GM12878 (cell line): ENCODE measurements around the gene ANK3. TPM values are rescaled to one million over a fixed set of nuclear protein-coding genes. Genes with fewer than 3 reads are reported as not detected.

Experiments
- ASH2L ChIP-seq: fragments of 300-600, 200-600 bp; sonication (generic); IDR thresholded peaks from 2 replicates; pipeline ENCODE4 v1.6.1; 2017; ENCODE audit warnings: low read depth, mild to moderate bottlenecking, borderline replicate concordance
- BCL3 ChIP-seq: IDR thresholded peaks from 2 replicates; pipeline ENCODE4 v1.6.1; 2011; ENCODE audit warnings: borderline replicate concordance, low read depth, mild to moderate bottlenecking, moderate library complexity, low read length; ENCODE audit not compliant: insufficient read depth, poor library complexity, severe bottlenecking
- BRCA1 ChIP-seq: IDR thresholded peaks from 2 replicates; pipeline ENCODE4 v1.6.1; 2011; ENCODE audit warnings: low read depth, low read length, improper control_type of control experiment
- CBX5 ChIP-seq: sonication (generic); IDR thresholded peaks from 2 replicates; pipeline ENCODE4 v1.6.1; 2016; ENCODE audit warnings: low read depth, moderate library complexity, mild to moderate bottlenecking, inconsistent platforms
- CHD1 ChIP-seq: IDR thresholded peaks from 2 replicates; pipeline ENCODE4 v1.6.1; 2012; ENCODE audit warnings: low read depth, low read length, improper control_type of control experiment
- CTCF ChIP-seq, 3 experiments: IDR thresholded peaks in 2 of 3; conservative IDR thresholded peaks in 1 of 3; 2 replicates each; pipeline ENCODE4 v1.5.1; 2011; ENCODE audit warnings: low read depth in 3 of 3, low read length in 3 of 3, mild to moderate bottlenecking in 3 of 3, control low read depth in 2 of 3, moderate library complexity in 2 of 3, inconsistent platforms in 1 of 3, mixed read lengths in 1 of 3; ENCODE audit not compliant: control insufficient read depth in 2 of 3, insufficient read depth in 1 of 3; ENCODE audit errors: extremely low read depth in 1 of 3
- EZH2 ChIP-seq: IDR thresholded peaks from 2 replicates; pipeline ENCODE4 v1.6.1; 2012; ENCODE audit warnings: low read depth, mild to moderate bottlenecking, control low read depth, inconsistent platforms, low read length, borderline replicate concordance; ENCODE audit not compliant: control insufficient read depth
- GABPA ChIP-seq: IDR thresholded peaks from 2 replicates; pipeline ENCODE4 v1.6.1; 2014; ENCODE audit warnings: antibody characterized with exemption, low read depth, mild to moderate bottlenecking, inconsistent platforms
- IRF4 ChIP-seq: IDR thresholded peaks from 2 replicates; pipeline ENCODE4 v1.6.1; 2011; ENCODE audit warnings: low read depth, low read length
- JUNB ChIP-seq: IDR thresholded peaks from 2 replicates; pipeline ENCODE4 v1.6.1; 2016; ENCODE audit warnings: antibody characterized with exemption, mild to moderate bottlenecking
- MLLT1 ChIP-seq: fragments of 450-650 bp; IDR thresholded peaks from 2 replicates; pipeline ENCODE4 v1.6.1; 2016; ENCODE audit warnings: mild to moderate bottlenecking
- MTA2 ChIP-seq: fragments of 450-650 bp; IDR thresholded peaks from 2 replicates; pipeline ENCODE4 v1.6.1; 2016; ENCODE audit warnings: low read depth, mild to moderate bottlenecking, moderate library complexity
- NBN ChIP-seq: fragments of 450-650 bp; IDR thresholded peaks from 2 replicates; pipeline ENCODE4 v1.6.1; 2016
- NR2F1 ChIP-seq: fragments of 450-650 bp; conservative IDR thresholded peaks from 2 replicates; pipeline ENCODE4 v1.6.1; 2017; ENCODE audit warnings: mild to moderate bottlenecking
- PAX8 ChIP-seq: fragments of 450-650 bp; IDR thresholded peaks from 2 replicates; pipeline ENCODE4 v1.6.1; 2017; ENCODE audit warnings: mild to moderate bottlenecking, moderate library complexity
- SIN3A ChIP-seq: IDR thresholded peaks from 2 replicates; pipeline ENCODE4 v1.6.1; 2012; ENCODE audit warnings: low read depth, low read length, improper control_type of control experiment
- SP1 ChIP-seq: IDR thresholded peaks from one replicate; pipeline ENCODE4 v1.6.1; 2011; ENCODE audit warnings: low read depth, low read length
- SPI1 ChIP-seq: IDR thresholded peaks from 2 replicates; pipeline ENCODE4 v1.6.1; 2011; ENCODE audit warnings: low read depth, mild to moderate bottlenecking, low read length, moderate library complexity, borderline replicate concordance; ENCODE audit not compliant: insufficient read depth
- SREBF1 ChIP-seq: IDR thresholded peaks from 2 replicates; pipeline ENCODE4 v1.6.1; 2012; ENCODE audit warnings: mild to moderate bottlenecking, low read length
- SREBF2 ChIP-seq: IDR thresholded peaks from 2 replicates; pipeline ENCODE4 v1.6.1; 2012; ENCODE audit warnings: mild to moderate bottlenecking, low read length
- TCF12 ChIP-seq: IDR thresholded peaks from 2 replicates; pipeline ENCODE4 v1.6.1; 2011; ENCODE audit warnings: low read depth, mild to moderate bottlenecking, low read length
- TCF3 ChIP-seq: IDR thresholded peaks from 2 replicates; pipeline ENCODE4 v1.6.1; 2012; ENCODE audit warnings: low read depth, mild to moderate bottlenecking, low read length, borderline replicate concordance; ENCODE audit not compliant: insufficient read depth
- TCF7 ChIP-seq: IDR thresholded peaks from 2 replicates; pipeline ENCODE4 v1.6.1; 2014; ENCODE audit warnings: antibody characterized with exemption, borderline replicate concordance
- polyA plus RNA-seq, 11 experiments: library from polyadenylated mRNA; depleted of rRNA in 4 of 11; unstranded in 6 of 11; stranded (reverse) in 5 of 11; fragments of >200 nt; fragmentation: Nextera tagmentation in 4 of 11; fragmentation: Illumina TruSeq in 1 of 11; extraction: Ambion mirVana in 4 of 11; extraction: Trizol in 1 of 11; gene quantifications; 1 replicate in 1 of 11; 2 replicates in 10 of 11; pipeline versions ENCODE4 v1.2.1 to v1.2.3, GENCODE V29; 2011 to 2016; ENCODE audit warnings: inconsistent platforms in 2 of 11, missing spikeins in 2 of 11, low read depth in 1 of 11
- total RNA-seq, 4 experiments: library from RNA; depleted of rRNA in 3 of 4; stranded (reverse); fragments of >200 nt in 3 of 4; fragmentation: Illumina TruSeq in 1 of 4; extraction: Trizol in 1 of 4; gene quantifications; 2 replicates each; pipeline versions ENCODE4 v1.2.1 to v1.2.3, GENCODE V29; 2013 to 2021
- TF ChIP-seq, protein P1 (sequence below): fragments of 450-650 bp; IDR thresholded peaks from 2 replicates; pipeline ENCODE4 v1.6.1; 2018; ENCODE audit warnings: borderline replicate concordance, mild to moderate bottlenecking; ENCODE audit not compliant: partially characterized antibody
- TF ChIP-seq, protein P2 (sequence below): IDR thresholded peaks from 2 replicates; pipeline ENCODE4 v1.6.1; 2012; ENCODE audit warnings: low read depth, low read length, improper control_type of control experiment

Gene ANK3
- total and polyA plus RNA-seq, 10 of the 15 experiments (the other 5 are each of a cell fraction or from before 2014, with no cell fraction given), result 0.06 to 0.82 (median 0.20) TPM; not detected in 2

GRCh38 chr10:60358282-60358681 lies 31.4 kb downstream of the ANK3 start (continued):
- TF ChIP-seq, protein P1, sequence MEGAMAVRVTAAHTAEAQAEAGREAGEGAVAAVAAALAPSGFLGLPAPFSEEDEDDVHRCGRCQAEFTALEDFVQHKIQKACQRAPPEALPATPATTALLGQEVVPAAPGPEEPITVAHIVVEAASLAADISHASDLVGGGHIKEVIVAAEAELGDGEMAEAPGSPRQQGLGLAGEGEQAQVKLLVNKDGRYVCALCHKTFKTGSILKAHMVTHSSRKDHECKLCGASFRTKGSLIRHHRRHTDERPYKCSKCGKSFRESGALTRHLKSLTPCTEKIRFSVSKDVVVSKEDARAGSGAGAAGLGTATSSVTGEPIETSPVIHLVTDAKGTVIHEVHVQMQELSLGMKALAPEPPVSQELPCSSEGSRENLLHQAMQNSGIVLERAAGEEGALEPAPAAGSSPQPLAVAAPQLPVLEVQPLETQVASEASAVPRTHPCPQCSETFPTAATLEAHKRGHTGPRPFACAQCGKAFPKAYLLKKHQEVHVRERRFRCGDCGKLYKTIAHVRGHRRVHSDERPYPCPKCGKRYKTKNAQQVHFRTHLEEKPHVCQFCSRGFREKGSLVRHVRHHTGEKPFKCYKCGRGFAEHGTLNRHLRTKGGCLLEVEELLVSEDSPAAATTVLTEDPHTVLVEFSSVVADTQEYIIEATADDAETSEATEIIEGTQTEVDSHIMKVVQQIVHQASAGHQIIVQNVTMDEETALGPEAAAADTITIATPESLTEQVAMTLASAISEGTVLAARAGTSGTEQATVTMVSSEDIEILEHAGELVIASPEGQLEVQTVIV, result no peak
- TF ChIP-seq SP1 (no peak), SREBF2 (no peak), NBN (no peak), MTA2 (peak; percentile 52; the same call in 1 of the 2 replicates), SPI1 (peak; percentile 43; the same call in 1 of the 2 replicates), BRCA1 (no peak), SIN3A (no peak), CHD1 (no peak), GABPA (no peak), SREBF1 (no peak), TCF3 (no peak), BCL3 (no peak), TCF12 (no peak), JUNB (peak; percentile 51), EZH2 (no peak), MLLT1 (no peak), CBX5 (no peak), IRF4 (0 out of 2 replicates have a peak, but pooled peaks have one; percentile 58), CTCF (IDR thresholded peaks at IDR 0.05 in 2 of 3, conservative IDR thresholded peaks at IDR 0.05 in 1 of 3; ENCODE audit: control insufficient read depth in 2 of 3, extremely low read depth in 1 of 3, insufficient read depth in 1 of 3, low read depth in 3 of 3, low read length in 3 of 3) (no peak), ASH2L (no peak), PAX8 (no peak), TCF7 (no peak), NR2F1 (no peak)
- TF ChIP-seq, protein P2, sequence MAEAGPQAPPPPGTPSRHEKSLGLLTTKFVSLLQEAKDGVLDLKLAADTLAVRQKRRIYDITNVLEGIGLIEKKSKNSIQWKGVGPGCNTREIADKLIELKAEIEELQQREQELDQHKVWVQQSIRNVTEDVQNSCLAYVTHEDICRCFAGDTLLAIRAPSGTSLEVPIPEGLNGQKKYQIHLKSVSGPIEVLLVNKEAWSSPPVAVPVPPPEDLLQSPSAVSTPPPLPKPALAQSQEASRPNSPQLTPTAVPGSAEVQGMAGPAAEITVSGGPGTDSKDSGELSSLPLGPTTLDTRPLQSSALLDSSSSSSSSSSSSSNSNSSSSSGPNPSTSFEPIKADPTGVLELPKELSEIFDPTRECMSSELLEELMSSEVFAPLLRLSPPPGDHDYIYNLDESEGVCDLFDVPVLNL, result no peak
